Neural cell (in vitro differentiated cells): ENCODE results near the gene ODAD4. TPM values are rescaled to one million over a fixed set of nuclear protein-coding genes. Genes with fewer than 3 reads are reported as not detected.

Experiments used
- H2AFZ ChIP-seq: fragments of 200-600, 300-800 bp; sonication (generic), shearing (Covaris generic); 2 replicates; pipeline ENCODE4 v1.6.0; 2014; ENCODE audit warnings: low read depth, mild to moderate bottlenecking, antibody characterized with exemption, low read length, moderate library complexity
- H3F3A ChIP-seq: fragments of 200-600 bp; shearing (Covaris generic); 2 replicates; pipeline ENCODE4 v1.6.1; 2016; ENCODE audit warnings: mild to moderate bottlenecking, moderate library complexity, mixed read lengths, antibody characterized with exemption, low read length; ENCODE audit not compliant: insufficient read depth, poor library complexity, severe bottlenecking
- H3K27ac ChIP-seq: fragments of 200-600, 300-800 bp; sonication (generic), shearing (Covaris generic); 2 replicates; pipeline ENCODE4 v1.5.1; 2014; ENCODE audit warnings: mild to moderate bottlenecking, low read length, moderate library complexity
- H3K27me3 ChIP-seq: fragments of 300-800, 200-600 bp; sonication (generic), shearing (Covaris generic); 2 replicates; pipeline ENCODE4 v1.6.0; 2014; ENCODE audit warnings: mild to moderate bottlenecking, low read depth, low read length, moderate library complexity; ENCODE audit not compliant: insufficient read depth
- H3K36me3 ChIP-seq: fragments of 300-800, 200-600 bp; sonication (generic), shearing (Covaris generic); 2 replicates; pipeline ENCODE4 v1.5.1; 2014; ENCODE audit warnings: mild to moderate bottlenecking, antibody characterized with exemption, low read length, moderate library complexity; ENCODE audit not compliant: insufficient read depth
- H3K4me2 ChIP-seq: fragments of 300-800, 200-600 bp; sonication (generic), shearing (Covaris generic); 2 replicates; pipeline ENCODE4 v1.6.0; 2014; ENCODE audit warnings: mild to moderate bottlenecking, low read length
- H3K4me3 ChIP-seq: fragments of 300-800, 200-600 bp; sonication (generic), shearing (Covaris generic); 2 replicates; pipeline ENCODE4 v1.5.1; 2014; ENCODE audit warnings: mild to moderate bottlenecking, low read length, moderate library complexity
- H3K79me2 ChIP-seq: fragments of 200-600 bp; shearing (Covaris generic); replicated peaks from 2 replicates; pipeline ENCODE4 v1.6.0; 2014; ENCODE audit warnings: mild to moderate bottlenecking, low read length, moderate library complexity; ENCODE audit not compliant: insufficient read depth
- H3K9ac ChIP-seq: fragments of 300-800, 200-600 bp; sonication (generic), shearing (Covaris generic); 2 replicates; pipeline ENCODE4 v1.6.1; 2016; ENCODE audit warnings: mild to moderate bottlenecking, low read length, mixed read lengths
- H3K9me2 ChIP-seq: fragments of 200-600 bp; shearing (Covaris generic); 2 replicates; pipeline ENCODE4 v1.6.1; 2016; ENCODE audit warnings: mild to moderate bottlenecking, low read length, mixed read lengths; ENCODE audit not compliant: insufficient read depth
- H3K9me3 ChIP-seq: fragments of 200-600, 300-800 bp; sonication (generic), shearing (Covaris generic); 2 replicates; pipeline ENCODE4 v1.6.1; 2016; ENCODE audit warnings: mild to moderate bottlenecking, mixed run types, low read length, moderate library complexity, mixed read lengths
- H4K20me1 ChIP-seq: fragments of 200-600 bp; shearing (Covaris generic); 2 replicates; pipeline ENCODE4 v1.6.1; 2016; ENCODE audit warnings: mild to moderate bottlenecking, mixed run types; ENCODE audit not compliant: insufficient read depth
- EP300 ChIP-seq: fragments of 450-650 bp; conservative IDR thresholded peaks from 2 replicates; pipeline ENCODE4 v1.6.1; 2014; ENCODE audit warnings: antibody characterized with exemption, mild to moderate bottlenecking, moderate library complexity; ENCODE audit not compliant: poor library complexity, severe bottlenecking
- EZH2 ChIP-seq: fragments of 200-600, 300-800 bp; shearing (Covaris generic), sonication (generic); IDR thresholded peaks from 2 replicates; pipeline ENCODE4 v1.6.1; 2014; ENCODE audit warnings: antibody characterized with exemption, low read length, borderline replicate concordance, mild to moderate bottlenecking; ENCODE audit not compliant: insufficient read depth, poor library complexity, severe bottlenecking
- MXI1 ChIP-seq: fragments of 450-650 bp; conservative IDR thresholded peaks from 2 replicates; pipeline ENCODE4 v1.6.1; 2014; ENCODE audit warnings: antibody characterized with exemption, mild to moderate bottlenecking; ENCODE audit not compliant: poor library complexity, severe bottlenecking
- POLR2AphosphoS5 ChIP-seq: IDR thresholded peaks from 2 replicates; pipeline ENCODE4 v1.6.1; 2012
- RAD21 ChIP-seq: fragments of 450-650 bp; conservative IDR thresholded peaks from 2 replicates; pipeline ENCODE4 v1.6.1; 2014; ENCODE audit warnings: antibody characterized with exemption, mild to moderate bottlenecking, moderate library complexity
- REST ChIP-seq: IDR thresholded peaks from 2 replicates; pipeline ENCODE4 v1.6.1; 2012; ENCODE audit warnings: borderline replicate concordance
- SMC3 ChIP-seq: fragments of 450-650 bp; conservative IDR thresholded peaks from 2 replicates; pipeline ENCODE4 v1.6.1; 2014; ENCODE audit warnings: antibody characterized with exemption, mild to moderate bottlenecking, moderate library complexity; ENCODE audit not compliant: poor library complexity
- TAF1 ChIP-seq: IDR thresholded peaks from 2 replicates; pipeline ENCODE4 v1.6.1; 2012; ENCODE audit warnings: low read depth
- polyA plus RNA-seq: library from polyadenylated mRNA; depleted of rRNA; stranded (reverse); fragments of >200 nt; gene quantifications from 2 replicates; pipeline ENCODE4 v1.2.3, GENCODE V29; 2014
- TF ChIP-seq, protein P1 (sequence below): fragments of 450-650 bp; IDR thresholded peaks from 2 replicates; pipeline ENCODE4 v1.5.1; 2014; ENCODE audit warnings: antibody characterized with exemption, mild to moderate bottlenecking, moderate library complexity; ENCODE audit not compliant: poor library complexity, severe bottlenecking

Gene ODAD4
- polyA plus RNA-seq, 1 donor from 2014 or later = 5.7 TPM

DNA sequence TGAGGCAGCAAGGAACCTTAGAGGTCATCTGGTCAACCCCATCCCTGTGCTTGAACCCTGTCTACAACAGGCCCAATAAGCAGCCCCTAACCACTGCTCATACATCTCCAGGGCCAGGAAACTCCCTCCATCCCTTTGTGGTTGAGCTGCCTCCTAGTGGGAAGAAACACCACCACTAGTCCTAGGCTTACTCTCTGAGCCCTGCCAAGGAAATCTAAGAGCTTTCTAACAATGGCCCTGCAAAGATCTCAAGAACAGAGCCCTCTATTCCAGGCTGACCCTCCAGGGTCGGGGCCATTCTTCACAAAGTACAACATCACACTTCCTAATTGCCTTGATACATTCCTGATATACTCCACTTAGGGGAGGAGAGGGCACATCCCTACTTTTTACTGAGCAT is 17.5 kb upstream of the ODAD4 start:
- TF ChIP-seq EZH2 (no peak), EP300 (no peak), TAF1 (no peak), REST (no peak), POLR2AphosphoS5 (no peak), SMC3 (no peak), RAD21 (no peak), MXI1 (no peak)
- TF ChIP-seq, protein P1, sequence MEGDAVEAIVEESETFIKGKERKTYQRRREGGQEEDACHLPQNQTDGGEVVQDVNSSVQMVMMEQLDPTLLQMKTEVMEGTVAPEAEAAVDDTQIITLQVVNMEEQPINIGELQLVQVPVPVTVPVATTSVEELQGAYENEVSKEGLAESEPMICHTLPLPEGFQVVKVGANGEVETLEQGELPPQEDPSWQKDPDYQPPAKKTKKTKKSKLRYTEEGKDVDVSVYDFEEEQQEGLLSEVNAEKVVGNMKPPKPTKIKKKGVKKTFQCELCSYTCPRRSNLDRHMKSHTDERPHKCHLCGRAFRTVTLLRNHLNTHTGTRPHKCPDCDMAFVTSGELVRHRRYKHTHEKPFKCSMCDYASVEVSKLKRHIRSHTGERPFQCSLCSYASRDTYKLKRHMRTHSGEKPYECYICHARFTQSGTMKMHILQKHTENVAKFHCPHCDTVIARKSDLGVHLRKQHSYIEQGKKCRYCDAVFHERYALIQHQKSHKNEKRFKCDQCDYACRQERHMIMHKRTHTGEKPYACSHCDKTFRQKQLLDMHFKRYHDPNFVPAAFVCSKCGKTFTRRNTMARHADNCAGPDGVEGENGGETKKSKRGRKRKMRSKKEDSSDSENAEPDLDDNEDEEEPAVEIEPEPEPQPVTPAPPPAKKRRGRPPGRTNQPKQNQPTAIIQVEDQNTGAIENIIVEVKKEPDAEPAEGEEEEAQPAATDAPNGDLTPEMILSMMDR = no peak
- no peak overlapping the region for H3K9ac ChIP-seq

GRCh38 chr17:41913798-41914197 is 16.6 kb upstream of the ODAD4 start:
- Histone ChIP-seq H3K9ac (no peak overlapping the region), H2AFZ (no peak overlapping the region), H3K36me3 (peaks cover 6% of the 10 kb centered on the region), H3K9me2 (no peaks in the 10 kb centered on the region), H3K4me2 (no peak overlapping the region), H3K4me3 (no peak overlapping the region), H4K20me1 (peaks cover 8% of the 10 kb centered on the region), H3K27ac (no peak overlapping the region), H3K9me3 (no peaks in the 10 kb centered on the region), H3K27me3 (no peaks in the 10 kb centered on the region), H3F3A (no peaks in the 10 kb centered on the region), H3K79me2 (peaks cover 64% of the 10 kb centered on the region)
- no peak for TF ChIP-seq EP300
- TF ChIP-seq POLR2AphosphoS5 = no peak
- TF ChIP-seq TAF1 = no peak
- TF ChIP-seq RAD21 = no peak
- TF ChIP-seq EZH2 = no peak
- TF ChIP-seq, protein P1 = no peak
- TF ChIP-seq MXI1 = no peak

More for the DNA sequence above, 17.5 kb upstream of the ODAD4 start:
- Histone ChIP-seq H3K79me2 (peaks cover 57% of the 10 kb centered on the region), H3K27me3 (no peaks in the 10 kb centered on the region), H3K9me2 (no peaks in the 10 kb centered on the region), H3K27ac (no peak overlapping the region), H3K4me2 (no peak overlapping the region), H3K36me3 (peaks cover 6% of the 10 kb centered on the region), H3K4me3 (no peak overlapping the region), H3F3A (no peaks in the 10 kb centered on the region), H3K9me3 (no peaks in the 10 kb centered on the region), H4K20me1 (peaks cover 8% of the 10 kb centered on the region), H2AFZ (no peak overlapping the region)
